Transverse colon (tissue), 4 donors: ENCODE results near the gene SHISA9. TPM values are rescaled to one million over a fixed set of nuclear protein-coding genes. Genes with fewer than 3 reads are reported as not detected.

Experiments
- DNase-seq: peaks from one replicate; pipeline ENCODE4 v3.0.0-alpha.2; 2019
- H3K27ac ChIP-seq, 4 donors: fragments of 200-600 bp; sonication (generic); 2 replicates each; pipeline ENCODE4 v1.5.1; 2016 to 2018; ENCODE audit warnings: inconsistent platforms in 4 of 4
- H3K27me3 ChIP-seq: fragments of 200-600 bp; sonication (generic); 2 replicates; pipeline ENCODE4 v1.5.1; 2017; ENCODE audit warnings: inconsistent platforms
- H3K36me3 ChIP-seq, 4 donors: fragments of 200-600 bp; sonication (generic); 2 replicates each; pipeline ENCODE4 v1.5.1; 2017 to 2019; ENCODE audit warnings: inconsistent platforms in 4 of 4
- H3K4me1 ChIP-seq, 4 donors: fragments of 200-600 bp; sonication (generic); 2 replicates each; pipeline ENCODE4 v1.5.1; 2017 to 2020; ENCODE audit warnings: inconsistent platforms in 4 of 4
- H3K4me3 ChIP-seq, 4 donors: fragments of 200-600 bp; sonication (generic); 1 replicate in 1 of 4; 2 replicates in 3 of 4; pipeline versions ENCODE4 v1.5.1 to v1.6.1; 2017 to 2019; ENCODE audit warnings: inconsistent platforms in 4 of 4
- H3K9me3 ChIP-seq, 2 donors: fragments of 200-600 bp; sonication (generic); 2 replicates each; pipeline ENCODE4 v1.5.1; 2017 to 2019; ENCODE audit warnings: inconsistent platforms in 2 of 2
- CTCF ChIP-seq, 5 experiments: fragments of 200-600 bp in 3 of 5; fragments of 450-650 bp in 2 of 5; sonication (generic) in 3 of 5; IDR thresholded peaks; 1 replicate in 2 of 5; 2 replicates in 3 of 5; pipeline ENCODE4 v1.5.1; 2016 to 2017; ENCODE audit warnings: antibody characterized with exemption in 5 of 5, inconsistent platforms in 3 of 5, mild to moderate bottlenecking in 2 of 5, moderate library complexity in 1 of 5
- EP300 ChIP-seq: sonication (generic); formaldehyde crosslinking; IDR thresholded peaks from one replicate; pipeline ENCODE4 v1.6.1; 2017; ENCODE audit warnings: antibody characterized with exemption, low read depth
- POLR2A ChIP-seq: fragments of 450-650 bp; IDR thresholded peaks from one replicate; pipeline ENCODE4 v1.6.1; 2016; ENCODE audit warnings: antibody characterized with exemption, mild to moderate bottlenecking, moderate library complexity
- POLR2AphosphoS5 ChIP-seq, 3 donors: sonication (generic); formaldehyde crosslinking; IDR thresholded peaks; one replicate each; pipeline ENCODE4 v1.6.1; 2016; ENCODE audit warnings: antibody characterized with exemption in 3 of 3
- WGBS, 2 donors: methylation state at CpG; one replicate each; pipeline ENCODE4 v1.1.5; 2018; ENCODE audit warnings: low coverage in 1 of 2; 5-methylcytosine and 5-hydroxymethylcytosine counted together
- in situ Hi-C, 4 donors: fragments of 200-750 bp; cut with MboI; loops; one replicate each; pipeline versions ENCODE4 v1.15.0 to v1.15.1; 2017; ENCODE audit warnings: low sequenced_read_pairs in 3 of 4, low pct_ligation_motif_present in 1 of 4, low pct_unique_long_range_greater_than_20kb in 1 of 4
- intact Hi-C: fragments of 100-400 bp; cut with DNase I; formaldehyde crosslinking; loops from one replicate; pipeline ENCODE4 v1.15.1; 2023; ENCODE audit warnings: low total_unique reads
- total RNA-seq, 4 donors: library from RNA; depleted of rRNA; stranded (reverse); fragments of >200 nt; gene quantifications; one replicate each; pipeline ENCODE4 v1.1.0, GENCODE V29; 2016

SHISA9 gene
- total RNA-seq, 4 donors from 2014 or later = 1.3 to 37.6 (median 2.1) TPM

- Histone ChIP-seq H3K27ac (no peak overlapping the region), H3K4me3 (no peak overlapping the region), H3K4me1 (no peaks in the 10 kb centered on the region), H3K27me3 (no peaks in the 10 kb centered on the region), H3K36me3 (no peaks in the 10 kb centered on the region), H3K9me3 (no peaks in the 10 kb centered on the region)
- DNase-seq = no peak
- in situ Hi-C loops (no loop called here), intact Hi-C loops (no loop called here)
- TF ChIP-seq CTCF (IDR thresholded peaks at IDR 0.05) = no peak
- TF ChIP-seq POLR2A = no peak
- TF ChIP-seq EP300 = no peak
- no peak for TF ChIP-seq POLR2AphosphoS5 (IDR thresholded peaks at IDR 0.05)
- 43 to 47% methylated on average over 3 of the region's 3 CpGs for WGBS, 2 donors
Measured at GRCh38 chr16:13155780-13156179, 254.4 kb downstream of the SHISA9 start.

DNA sequence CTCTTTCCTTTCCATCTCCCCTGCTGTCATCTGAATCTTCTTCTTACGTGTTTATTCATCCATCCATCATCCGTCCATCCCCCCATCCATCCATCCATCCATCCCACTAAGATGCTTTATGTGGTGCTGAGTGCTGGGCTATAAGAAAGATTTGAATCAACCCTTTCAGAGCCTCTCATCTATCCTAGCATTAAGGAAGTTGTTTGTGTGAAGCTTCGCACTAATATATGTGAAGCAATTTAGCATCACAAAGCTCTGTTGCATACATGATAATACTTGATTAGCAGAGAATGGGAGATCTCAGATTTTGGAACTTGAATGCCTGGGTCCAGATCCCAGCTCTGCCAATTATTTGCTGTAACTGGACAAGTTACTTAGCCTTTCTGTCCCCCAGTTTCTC, 255.7 kb downstream of the SHISA9 start:
- H3K4me1 ChIP-seq = no peaks in the 10 kb centered on the region
- in situ Hi-C loops = no loop called here
- 80 to 100% methylated on average over 2 to 3 of the region's 3 CpGs for WGBS, 2 donors
- H3K27ac ChIP-seq = no peak overlapping the region
- H3K4me3 ChIP-seq = no peak overlapping the region
- H3K36me3 ChIP-seq = no peaks in the 10 kb centered on the region
- no peaks in the 10 kb centered on the region for H3K9me3 ChIP-seq
- intact Hi-C loops = no loop called here
- no peak for DNase-seq
- no peaks in the 10 kb centered on the region for H3K27me3 ChIP-seq
- TF ChIP-seq EP300 (no peak), POLR2AphosphoS5 (IDR thresholded peaks at IDR 0.05) (no peak), POLR2A (no peak), CTCF (IDR thresholded peaks at IDR 0.05) (no peak)

DNA sequence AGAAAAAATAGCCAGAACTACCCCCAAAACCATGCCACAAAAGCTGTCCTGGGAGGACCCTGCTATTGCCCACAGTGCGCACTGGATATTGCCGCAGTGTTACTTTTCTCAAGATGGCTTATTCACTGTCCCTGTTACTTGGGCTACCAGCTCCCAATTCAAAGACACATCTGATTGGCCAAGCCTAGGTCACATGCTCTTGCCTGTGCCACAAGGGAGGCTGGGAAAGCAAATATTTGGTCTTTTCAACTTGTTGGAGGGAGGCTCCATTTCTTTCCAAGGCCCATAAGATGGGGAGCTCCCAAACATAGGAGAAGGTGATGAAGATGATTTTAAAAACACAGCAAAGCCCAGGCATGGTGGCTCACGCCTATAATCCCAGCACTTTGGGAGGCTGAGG, 257.0 kb downstream of the SHISA9 start:
- 93 to 100% methylated on average over 2 to 3 of the region's 3 CpGs for WGBS, 2 donors
- DNase-seq = no peak
- intact Hi-C loops = no loop called here
- H3K4me1 ChIP-seq = no peaks in the 10 kb centered on the region
- H3K27me3 ChIP-seq = no peaks in the 10 kb centered on the region
- no peak overlapping the region for H3K4me3 ChIP-seq
- no peak overlapping the region for H3K27ac ChIP-seq
- H3K9me3 ChIP-seq = no peaks in the 10 kb centered on the region
- in situ Hi-C loops = no loop called here
- no peaks in the 10 kb centered on the region for H3K36me3 ChIP-seq
- TF ChIP-seq CTCF (IDR thresholded peaks at IDR 0.05) = no peak
- no peak for TF ChIP-seq POLR2A
- no peak for TF ChIP-seq POLR2AphosphoS5 (IDR thresholded peaks at IDR 0.05)
- no peak for TF ChIP-seq EP300

DNA sequence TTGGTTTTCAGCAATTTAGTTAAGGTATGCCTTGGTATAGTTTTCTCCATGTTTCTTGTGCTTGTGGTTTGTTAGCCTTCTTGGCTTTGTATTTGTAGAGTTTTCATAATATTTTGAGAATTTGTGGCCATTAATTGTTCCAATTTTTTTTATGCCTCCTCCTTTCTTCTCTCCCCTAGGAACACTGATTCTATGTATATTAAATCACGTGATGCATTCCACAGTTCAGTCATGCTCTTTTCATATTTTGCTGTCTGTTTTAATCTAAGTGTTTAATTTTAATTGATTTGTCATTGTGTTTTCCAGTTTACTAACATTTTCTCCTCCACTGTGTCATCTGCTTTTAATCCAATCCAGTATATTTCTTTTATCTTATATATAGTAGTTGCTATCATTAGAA, 263.6 kb downstream of the SHISA9 start:
- 82 to 86% methylated on average over 1 of the region's 1 CpG for WGBS, 2 donors
- Histone ChIP-seq H3K27ac (no peak overlapping the region), H3K4me1 (no peaks in the 10 kb centered on the region), H3K4me3 (no peak overlapping the region), H3K9me3 (peaks cover 3 to 6% of the 10 kb centered on the region in 2 donors), H3K36me3 (no peaks in the 10 kb centered on the region), H3K27me3 (no peaks in the 10 kb centered on the region)
- intact Hi-C loops (no loop called here), in situ Hi-C loops (no loop called here)
- DNase-seq = no peak
- no peak for TF ChIP-seq CTCF (IDR thresholded peaks at IDR 0.05)
- no peak for TF ChIP-seq POLR2AphosphoS5 (IDR thresholded peaks at IDR 0.05)
- TF ChIP-seq EP300 = no peak
- TF ChIP-seq POLR2A = no peak
